Measurements from ENCODE around the gene ANTKMT.
A peak's percentile ranks its signal among the peaks of the same experiment; 100 is the strongest.

Gene ANTKMT

DNA sequence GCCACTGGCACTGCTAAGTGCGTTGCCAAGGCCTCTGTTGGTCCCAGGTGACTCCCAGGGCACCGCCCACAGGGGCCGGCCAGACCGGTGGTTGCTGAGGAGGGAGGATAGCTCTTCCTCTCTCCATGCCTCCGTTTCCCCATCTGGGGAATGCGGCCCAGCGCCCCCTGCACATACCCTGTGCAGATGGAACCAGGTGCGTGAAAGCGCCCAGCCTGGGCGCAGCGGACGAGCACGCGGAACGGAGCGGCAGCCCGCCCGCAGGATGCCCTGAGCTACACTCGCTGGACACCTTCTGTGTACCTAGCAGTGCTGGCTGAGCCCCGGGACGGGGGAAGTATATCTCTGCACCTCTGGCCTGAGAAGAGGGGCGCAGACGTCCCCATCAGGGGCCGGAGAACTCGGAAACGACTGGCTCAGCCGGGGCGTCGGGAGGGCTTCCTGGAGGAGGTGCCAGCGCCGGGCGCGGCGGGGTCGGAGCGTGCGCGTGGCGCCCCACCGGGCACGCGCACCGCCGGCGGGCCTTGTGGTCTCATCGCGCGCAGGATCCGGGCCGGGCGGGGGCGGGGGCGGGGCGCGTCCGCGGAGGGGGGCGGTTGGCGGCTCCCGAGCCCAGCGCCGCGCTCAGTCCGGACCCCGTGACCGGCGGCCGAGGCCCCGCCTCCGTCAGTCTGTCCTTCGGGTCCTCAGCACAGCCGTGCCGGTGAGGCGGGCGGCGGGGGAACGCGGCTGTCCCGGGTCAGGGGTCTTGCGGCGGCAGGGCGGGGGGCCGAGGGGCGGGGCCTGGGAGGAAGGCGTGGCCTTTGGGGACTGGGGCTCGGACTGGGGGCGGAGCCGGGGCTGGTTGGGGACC is 5.7 kb downstream of the ANTKMT start, which contains the start of the genes CCDC78 and HAGHL:
TSS of gene CCDC78 (minus strand) at position 6 of the 853 bp plus-strand sequence. CDS start 76 bp downstream, outside the sequence.
TSS of gene HAGHL (plus strand) at position 669 of the 853 bp plus-strand sequence. CDS start 404 bp downstream, outside the sequence.
- DNase-seq (ENCODE audit: low read depth in 1 of 2, low spot score in 1 of 2): peak in 1 of 2 donors; percentile 34

DNA sequence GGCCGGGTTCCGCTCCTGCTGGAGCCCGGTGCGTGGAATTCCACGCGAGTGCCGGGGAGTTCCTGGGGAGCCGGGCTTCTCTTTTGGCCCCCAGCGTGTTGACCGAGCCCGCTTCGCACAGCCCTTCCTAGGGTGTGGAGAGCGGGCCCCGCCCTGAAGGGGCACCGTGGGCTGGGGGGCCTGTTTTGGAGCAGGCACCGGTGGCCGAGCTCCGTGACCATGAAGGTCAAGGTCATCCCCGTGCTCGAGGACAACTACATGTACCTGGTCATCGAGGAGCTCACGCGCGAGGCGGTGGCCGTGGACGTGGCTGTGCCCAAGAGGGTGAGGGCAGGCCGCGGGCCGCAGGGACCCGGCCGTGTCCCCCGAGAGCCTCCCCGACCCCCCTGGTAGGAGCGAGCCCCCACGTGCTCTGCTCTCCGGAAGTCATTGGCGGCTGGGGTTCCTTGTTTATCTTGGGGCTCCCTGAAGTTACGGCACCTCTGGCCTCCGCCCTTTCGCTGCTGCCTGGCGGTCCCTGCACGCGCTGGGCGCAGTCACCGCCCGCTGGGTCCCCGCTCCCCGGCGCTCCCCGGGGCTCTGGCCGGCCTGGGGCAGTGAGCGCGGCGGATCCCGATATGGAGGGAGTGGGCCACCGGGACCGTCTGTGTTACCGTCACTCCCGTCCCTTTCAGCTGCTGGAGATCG is 6.5 kb downstream of the ANTKMT start:
- no peak for DNase-seq (ENCODE audit: low read depth in 1 of 2, low spot score in 1 of 2)

DNA sequence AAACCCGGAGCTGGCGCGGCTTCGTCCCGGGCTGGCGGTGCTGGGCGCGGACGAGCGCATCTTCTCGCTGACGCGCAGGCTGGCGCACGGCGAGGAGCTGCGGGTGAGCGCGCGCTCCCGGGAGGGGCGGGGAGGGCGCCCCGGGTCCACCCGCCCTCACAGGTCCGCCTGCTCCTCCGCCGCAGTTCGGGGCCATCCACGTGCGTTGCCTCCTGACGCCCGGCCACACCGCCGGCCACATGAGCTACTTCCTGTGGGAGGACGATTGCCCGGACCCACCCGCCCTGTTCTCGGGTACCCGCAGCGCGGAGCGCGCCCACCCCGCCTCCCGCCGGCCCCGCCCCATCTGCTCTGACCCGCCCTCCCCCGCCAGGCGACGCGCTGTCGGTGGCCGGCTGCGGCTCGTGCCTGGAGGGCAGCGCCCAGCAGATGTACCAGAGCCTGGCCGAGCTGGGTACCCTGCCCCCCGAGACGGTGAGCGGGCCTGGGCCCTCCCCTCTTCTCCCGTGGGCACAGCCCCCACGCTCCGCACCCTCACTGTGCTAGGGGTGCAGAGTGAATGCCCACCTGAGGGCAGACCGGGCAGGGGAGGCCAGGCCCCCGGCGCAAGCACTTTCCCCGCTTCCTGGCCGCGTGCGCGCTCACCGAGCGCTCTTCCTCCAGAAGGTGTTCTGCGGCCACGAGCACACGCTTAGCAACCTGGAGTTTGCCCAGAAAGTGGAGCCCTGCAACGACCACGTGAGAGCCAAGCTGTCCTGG is 7.4 kb downstream of the ANTKMT start:
- peak in 1 of 2 donors; percentile 34 for DNase-seq (ENCODE audit: low read depth in 1 of 2, low spot score in 1 of 2)

DNA sequence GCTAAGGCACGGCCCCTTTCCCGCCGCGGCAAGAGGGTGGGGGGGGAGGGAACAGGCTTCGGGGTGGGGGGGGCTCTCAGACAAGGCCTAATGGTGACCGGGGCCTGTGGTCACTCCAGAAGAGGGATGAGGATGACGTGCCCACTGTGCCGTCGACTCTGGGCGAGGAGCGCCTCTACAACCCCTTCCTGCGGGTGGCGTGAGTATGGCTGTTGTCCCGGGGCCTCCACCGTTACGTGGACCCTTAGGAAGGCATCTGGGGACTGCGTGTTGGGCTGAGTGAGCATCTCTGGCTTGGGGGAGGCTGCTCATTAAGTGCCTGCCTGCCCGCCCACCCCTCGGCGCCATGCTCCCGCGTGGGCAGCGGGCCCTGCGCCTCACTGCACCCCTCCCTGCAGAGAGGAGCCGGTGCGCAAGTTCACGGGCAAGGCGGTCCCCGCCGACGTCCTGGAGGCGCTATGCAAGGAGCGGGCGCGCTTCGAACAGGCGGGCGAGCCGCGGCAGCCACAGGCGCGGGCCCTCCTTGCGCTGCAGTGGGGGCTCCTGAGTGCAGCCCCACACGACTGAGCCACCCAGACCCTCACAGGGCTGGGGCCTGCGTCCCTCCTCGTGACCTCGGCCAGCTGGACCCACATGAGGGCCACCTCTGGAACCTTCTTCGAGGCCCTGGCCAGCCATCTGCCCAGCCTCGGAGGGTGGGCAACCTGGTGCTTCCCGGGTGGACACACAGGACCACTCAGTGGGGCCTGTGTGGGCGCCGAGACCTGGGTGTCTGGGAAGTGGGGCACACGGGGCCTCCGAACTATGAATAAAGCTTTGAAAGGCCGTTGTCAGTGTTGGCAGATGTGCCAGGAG is 8.2 kb downstream of the ANTKMT start:
- DNase-seq (ENCODE audit: low read depth in 1 of 2, low spot score in 1 of 2): no peak

DNA sequence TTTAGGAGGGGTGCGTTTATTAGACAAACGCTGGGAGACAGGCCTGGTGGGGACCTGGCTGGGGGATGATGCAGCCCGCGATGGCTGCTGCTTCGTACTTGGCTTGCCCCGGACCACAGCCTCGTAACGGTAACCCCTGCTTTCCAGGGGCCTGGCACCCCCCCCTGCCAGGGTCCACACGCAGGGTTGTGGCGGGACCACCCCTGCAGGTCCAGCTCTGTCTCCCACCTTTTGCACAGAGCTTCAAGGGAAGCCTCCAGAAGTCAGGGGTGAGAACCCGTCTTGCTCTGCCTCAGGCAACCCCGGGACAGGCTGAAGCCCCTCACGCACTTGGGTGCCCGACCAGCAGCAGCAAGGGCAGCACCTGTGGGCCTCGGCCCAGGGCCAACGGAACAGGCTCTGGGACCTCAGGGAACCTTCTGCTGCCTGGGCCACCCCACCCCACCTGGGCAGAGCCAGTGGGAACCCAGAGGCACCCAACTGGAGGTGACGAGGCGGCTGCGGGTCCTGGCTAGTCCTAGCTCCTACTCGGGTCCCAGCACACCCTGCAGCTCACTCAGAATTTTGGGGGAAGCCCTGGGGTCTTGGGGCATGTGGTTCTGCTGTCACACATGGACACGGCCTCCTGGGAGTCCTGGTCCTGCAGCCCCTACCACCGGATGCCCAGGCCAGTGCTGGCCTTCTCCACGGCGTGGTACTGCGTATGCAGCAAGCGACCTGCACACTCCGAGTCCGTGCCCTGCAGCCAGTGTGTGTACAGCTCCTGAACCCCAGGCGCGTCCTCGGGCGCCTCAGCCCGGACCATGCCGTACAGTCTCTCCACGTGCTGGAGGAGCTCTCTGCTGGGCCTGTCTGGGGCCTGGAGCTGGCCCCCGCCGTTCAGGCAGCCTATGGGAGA is 9.1 kb downstream of the ANTKMT start:
- no peak for DNase-seq (ENCODE audit: low read depth in 1 of 2, low spot score in 1 of 2)

DNA sequence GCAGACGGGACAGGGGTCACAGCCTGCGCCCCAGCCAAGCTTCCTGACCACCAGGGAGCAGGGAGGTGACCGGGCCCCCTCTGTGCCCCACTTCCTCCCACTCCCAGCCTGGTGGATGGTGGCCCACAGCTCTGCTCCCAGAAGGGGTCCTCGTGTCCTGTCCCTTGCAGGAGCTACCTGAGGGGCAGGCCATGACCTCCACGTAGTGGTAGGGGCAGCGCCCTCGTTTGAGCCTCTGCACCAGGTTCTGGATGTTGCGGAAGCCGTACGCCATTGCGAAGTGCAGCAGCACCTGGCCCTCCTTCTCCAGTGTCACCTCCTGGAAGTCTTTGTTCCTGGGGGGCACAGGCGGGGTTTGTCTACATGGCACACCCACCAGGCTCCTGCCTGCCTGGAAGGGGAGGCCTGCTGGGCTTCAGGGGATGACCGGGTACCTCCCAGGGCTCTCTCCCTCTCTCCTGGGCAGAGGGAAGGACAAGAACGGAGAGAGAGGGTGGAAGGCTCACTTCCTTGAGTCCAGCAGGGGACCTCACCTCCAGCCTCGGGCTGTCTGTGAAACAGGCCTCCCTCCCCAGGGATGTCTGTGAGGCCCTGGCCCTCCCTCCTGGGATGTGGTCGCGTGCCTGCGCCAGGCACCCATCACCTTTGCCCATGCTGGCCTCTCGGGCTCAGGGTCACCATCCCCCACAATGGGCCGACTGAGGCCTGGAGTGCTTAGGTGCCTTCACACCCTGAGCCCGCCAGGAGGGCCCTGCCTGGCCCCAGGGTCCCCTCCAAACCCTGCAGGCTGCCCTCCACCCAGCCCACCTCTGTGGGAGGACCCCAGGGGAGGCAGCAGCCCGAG is 9.9 kb downstream of the ANTKMT start:
- no peak for DNase-seq (ENCODE audit: low read depth in 1 of 2, low spot score in 1 of 2)

DNA sequence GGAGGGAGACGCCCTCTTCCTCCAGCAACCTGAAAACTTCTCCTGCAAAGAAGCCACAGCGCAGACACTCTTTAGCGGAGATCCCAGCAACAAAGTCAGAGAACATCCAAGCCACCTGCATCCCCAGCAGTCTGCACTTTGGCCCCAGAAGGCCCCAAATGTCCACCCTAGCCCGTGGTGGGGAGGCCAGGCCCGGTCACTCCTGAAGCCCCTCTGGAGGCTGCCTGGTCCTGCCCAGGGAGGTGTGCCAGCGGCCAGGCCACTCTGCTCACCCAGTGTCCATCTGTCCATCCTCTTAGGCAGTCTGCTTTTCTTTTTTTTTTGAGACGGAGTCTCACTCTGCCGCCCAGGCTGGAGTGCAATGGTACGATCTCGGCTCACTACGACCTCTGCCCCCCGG is 11.4 kb downstream of the ANTKMT start:
- DNase-seq (ENCODE audit: low read depth in 1 of 2, low spot score in 1 of 2): no peak

DNA sequence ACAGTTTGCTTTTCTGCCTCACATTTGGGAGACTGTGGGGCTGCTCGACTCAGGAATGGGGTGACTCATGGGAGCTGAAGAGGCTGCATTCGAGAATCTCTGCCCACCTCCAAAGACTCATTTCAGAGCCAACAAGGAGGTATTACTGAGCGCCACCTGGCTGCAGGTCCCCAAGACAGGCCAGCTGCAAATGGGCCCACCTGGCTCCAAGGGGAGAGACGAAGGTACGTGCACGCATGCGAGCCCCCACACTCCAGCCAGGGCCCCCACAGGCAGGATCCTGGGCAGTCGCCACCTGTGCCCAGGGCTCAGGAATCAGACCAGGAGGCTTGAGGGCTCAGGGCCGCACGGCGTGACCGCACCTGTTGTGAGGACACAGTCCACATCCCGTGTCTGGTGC is 12.0 kb downstream of the ANTKMT start:
- no peak for DNase-seq (ENCODE audit: low read depth in 1 of 2, low spot score in 1 of 2)

DNA sequence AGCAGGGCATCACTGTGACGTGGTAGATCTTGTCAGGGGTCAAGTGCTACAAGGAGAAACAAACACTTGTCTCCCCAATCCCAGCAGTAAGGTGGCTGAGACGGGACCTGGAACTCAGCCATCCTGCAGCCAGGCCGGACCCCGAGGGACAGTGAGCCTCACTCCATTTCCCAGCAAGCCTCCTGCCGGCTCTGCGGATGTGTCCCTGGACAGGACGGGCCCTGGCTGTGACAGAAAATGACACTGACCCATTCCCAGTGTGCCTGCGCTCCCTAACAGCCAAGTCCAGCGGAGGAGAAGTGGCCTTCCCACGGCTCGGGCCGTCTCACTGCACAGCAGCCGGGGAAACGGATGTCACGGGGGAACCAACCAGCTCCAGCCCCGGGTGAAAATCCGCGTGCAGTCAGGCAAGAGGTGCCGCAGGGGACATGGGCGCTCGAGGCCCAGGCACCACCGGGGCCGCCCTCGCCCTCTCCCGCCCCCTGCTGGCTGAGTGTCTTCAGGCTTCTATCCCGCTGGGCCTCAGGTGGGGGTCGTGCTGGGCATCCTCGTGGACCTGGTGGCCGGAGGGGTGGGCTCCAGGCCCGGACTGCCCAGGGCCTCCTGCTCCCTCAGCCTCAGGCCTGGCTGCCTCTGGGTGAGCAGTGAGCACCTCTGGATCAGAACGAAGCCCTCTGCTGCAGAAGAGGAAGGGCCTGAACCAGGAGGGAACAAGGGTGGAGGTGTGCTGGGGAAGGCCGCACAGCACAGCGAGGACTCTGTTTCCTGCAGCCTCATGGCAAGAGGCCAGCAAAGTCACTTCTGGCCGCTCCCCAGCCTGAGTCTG is 12.6 kb downstream of the ANTKMT start:
- DNase-seq (ENCODE audit: low read depth in 1 of 2, low spot score in 1 of 2): no peak

DNA sequence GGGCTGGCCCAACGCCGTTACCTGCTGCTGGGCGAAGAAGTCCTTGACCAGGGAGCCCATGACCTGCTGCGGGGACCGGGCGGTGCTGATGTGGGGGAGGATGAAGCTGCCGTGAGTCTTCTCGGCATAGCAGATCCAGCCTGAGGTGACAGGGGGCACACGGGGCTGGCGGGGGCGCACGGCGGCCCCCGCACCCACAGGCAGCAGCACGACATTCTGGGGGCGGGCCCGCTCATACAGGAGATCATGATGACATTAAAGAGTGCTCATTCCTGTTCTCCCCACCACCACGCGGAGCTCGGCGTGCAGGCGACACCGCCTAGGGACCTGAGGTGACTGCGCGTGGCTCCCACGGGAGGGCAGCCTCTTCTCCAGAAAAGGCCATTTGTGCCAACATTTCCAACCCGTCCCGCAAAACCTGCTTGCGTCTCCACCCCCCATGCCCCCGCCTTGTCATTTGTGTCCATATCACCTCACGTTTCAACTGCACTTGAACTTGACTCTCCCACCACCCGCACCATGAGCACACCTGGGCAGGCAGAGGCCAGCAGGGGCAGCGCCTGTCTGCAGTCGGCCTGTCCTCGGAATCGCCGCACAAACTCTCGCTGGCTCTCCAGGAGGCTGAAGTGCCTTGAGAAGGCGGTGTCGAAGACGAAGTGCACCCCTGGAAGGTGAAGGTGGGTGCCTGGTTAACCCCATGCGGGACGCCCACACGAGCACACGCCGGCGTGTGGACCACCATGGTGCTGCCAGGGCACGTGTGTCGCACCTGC is 13.4 kb downstream of the ANTKMT start:
- DNase-seq (ENCODE audit: low read depth in 1 of 2, low spot score in 1 of 2): no peak

DNA sequence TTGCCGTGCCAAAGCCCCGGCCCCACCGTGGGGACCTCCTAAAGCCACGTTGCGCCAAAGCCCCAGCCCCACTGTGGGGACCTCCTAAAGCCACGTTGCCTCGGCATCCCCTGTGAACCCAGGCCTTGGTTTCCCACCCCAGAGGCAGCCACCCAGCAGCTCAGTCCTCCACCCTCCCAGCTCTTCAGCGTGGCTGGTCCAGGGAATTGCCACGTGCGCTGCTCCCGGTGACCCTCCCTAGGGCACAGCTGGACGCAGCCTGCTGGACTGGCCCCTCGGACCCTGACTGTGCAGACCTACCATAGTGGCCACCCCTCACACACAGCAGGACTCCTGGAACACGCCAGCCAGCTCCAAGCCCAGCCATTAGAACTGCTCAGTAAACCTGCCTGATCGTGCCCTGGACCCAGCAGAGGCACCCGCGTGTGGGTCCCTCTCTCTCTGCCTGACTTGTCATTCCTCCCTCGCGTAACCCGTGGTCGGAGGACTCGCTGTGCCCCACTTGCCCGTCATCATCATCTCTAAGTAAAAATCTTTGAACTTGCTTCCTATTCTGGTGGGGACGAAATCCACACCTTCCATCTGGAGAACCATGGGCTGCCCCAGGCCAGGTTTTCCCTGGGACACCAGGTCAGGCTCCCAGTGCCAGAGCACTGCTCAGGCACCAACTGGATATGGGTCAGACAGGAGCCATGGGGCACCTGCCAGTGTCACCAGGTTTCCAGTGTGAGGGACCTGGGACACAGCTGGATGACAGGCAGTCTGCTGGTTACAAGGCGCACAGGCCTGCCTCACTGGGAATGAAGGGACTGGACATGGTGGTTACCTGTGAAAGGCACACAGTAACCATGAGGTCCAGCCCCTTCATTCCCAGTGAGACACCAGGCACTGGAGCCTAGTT is 14.3 kb downstream of the ANTKMT start:
- DNase-seq (ENCODE audit: low read depth in 1 of 2, low spot score in 1 of 2): no peak

DNA sequence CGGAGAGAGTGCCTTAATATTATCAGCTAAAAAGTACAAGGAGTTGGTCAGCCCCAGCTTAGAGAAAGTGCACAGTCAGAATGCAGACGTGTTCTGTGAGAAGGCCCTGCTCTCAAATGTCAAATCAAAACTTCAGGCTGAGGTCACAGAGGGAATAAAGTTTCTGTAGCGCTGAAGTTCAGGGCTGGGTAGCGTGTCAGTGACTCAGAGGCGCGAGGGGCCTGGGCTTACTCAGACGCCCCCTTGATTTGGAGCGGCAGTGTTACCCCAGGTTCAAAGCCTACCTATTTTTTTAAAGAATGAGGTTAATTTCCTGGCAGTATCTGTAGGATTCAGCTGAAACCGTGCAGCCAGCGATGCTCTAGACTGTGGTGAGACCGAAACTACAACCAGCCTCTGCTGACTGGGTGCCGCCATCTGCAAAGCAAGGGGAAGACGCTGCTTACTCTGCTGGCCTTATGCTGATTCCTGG is 15.1 kb downstream of the ANTKMT start:
- no peak for DNase-seq (ENCODE audit: low read depth in 1 of 2, low spot score in 1 of 2)

DNA sequence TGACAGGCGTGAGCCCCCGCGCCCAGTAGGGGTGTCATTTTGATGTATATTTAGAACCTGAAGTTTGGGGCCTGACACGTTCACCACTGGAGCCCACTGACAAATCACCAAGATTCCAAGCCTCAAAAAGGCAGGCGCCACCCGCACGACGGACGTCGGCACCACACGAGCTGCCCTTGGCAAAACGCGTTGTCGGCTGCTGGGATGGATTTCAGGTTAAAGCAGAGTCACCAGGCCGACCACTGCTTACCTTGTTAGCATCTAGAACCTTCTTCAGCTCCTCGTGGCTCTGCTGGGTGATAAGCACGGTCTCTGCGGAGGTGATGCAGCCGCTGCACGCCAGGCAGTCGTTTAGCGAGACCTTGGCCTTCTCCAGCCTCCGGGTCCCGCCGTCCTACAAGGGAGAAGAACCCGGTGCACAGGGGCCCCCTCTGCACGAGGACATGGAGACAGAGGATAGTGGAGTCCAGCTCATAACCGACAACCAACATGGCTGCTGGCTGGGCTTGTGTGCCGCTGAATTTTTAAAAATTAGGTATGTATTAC is 16.1 kb downstream of the ANTKMT start:
- DNase-seq (ENCODE audit: low read depth in 1 of 2, low spot score in 1 of 2): no peak

DNA sequence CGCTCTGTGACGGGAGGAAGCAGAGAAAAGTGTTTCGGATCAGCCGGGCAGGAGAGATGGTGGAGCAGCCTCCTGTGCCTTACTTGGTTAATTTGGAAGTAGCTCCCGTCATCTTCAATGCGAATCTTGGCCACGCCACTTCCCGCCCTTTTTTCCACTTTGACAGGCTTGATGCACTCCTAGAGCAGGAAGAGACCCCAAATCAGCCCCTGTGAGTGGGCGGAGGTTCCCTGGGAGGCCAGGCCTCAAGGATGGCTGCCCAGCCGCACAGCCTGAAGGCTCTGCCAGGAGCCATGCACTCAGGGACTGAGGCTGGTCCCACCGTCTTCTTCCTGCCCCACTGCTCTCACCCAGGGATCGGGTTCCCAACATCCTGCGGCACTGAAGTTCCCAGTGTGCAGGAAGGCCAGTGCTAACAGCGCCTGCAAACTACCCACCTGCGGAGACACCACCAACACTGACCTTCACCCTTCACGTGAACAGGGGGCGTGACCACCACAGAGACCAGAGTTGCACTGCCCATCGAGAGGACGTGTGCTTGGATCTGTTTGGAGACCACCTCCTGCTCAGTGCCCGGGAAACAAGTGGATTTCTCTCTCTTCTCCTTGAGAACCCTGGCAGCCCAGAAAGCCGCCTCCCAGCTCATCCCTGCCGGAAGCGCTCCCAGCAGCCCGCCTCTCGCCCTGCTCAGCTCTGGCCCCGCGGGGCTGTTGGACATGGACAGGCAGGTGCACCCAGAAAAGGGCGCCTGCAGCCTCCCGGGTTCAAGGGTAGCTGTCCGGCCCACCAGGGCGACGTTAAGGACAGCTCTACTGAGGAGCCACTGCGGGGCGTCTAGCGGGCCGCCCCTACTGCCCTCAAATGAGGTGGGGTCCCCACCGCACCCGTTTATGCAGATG is 18.9 kb downstream of the ANTKMT start:
- DNase-seq (ENCODE audit: low read depth in 1 of 2, low spot score in 1 of 2): no peak

DNA sequence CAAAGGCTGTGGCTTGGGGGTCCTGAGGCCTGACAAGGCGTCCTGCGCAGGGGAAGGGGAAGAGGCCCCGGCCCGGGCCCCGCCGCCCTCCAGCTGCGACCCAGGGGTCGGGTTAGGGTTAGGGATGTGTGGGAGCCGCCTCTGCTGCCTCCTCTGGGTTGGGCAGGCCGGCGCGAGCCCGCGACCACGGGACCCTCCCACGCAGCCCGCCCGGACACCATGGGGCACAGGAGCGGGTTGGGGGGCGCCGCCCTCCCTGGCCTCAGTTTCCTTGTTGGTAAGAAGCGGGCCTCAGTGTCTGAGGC is 19.5 kb downstream of the ANTKMT start:
- DNase-seq (ENCODE audit: low read depth in 1 of 2, low spot score in 1 of 2): no peak

Measured in activated CD4-positive, alpha-beta T cell treated with anti-CD3 and anti-CD28 coated beads, Interleukin-2, amount 50 U/mL, for 24 hours (primary cell).